MM.1S (cell line): Measurements from ENCODE around the gene PRDM11.

Experiments
- DNase-seq: peaks from one replicate; pipeline ENCODE4 v3.0.0-alpha.2; 2015
- H2AFZ ChIP-seq: fragments of 300-600 bp; sonication (generic); 2 replicates; pipeline ENCODE4 v1.6.0; 2016; ENCODE audit warnings: antibody characterized with exemption, low read length
- H3F3A ChIP-seq: fragments of 300-600 bp; sonication (generic); 2 replicates; pipeline ENCODE4 v1.6.1; 2016; ENCODE audit warnings: mild to moderate bottlenecking, antibody characterized with exemption, low read length, moderate library complexity, mixed read lengths; ENCODE audit not compliant: insufficient read depth
- H3K27ac ChIP-seq: fragments of 300-600 bp; sonication (generic); 2 replicates; pipeline ENCODE4 v1.5.1; 2016; ENCODE audit warnings: mild to moderate bottlenecking, low read length
- H3K27me3 ChIP-seq: fragments of 300-600 bp; sonication (generic); replicated peaks from 2 replicates; pipeline ENCODE4 v1.6.0; 2016; ENCODE audit warnings: low read length; ENCODE audit not compliant: insufficient read depth
- H3K36me3 ChIP-seq: fragments of 300-600 bp; sonication (generic); replicated peaks from 2 replicates; pipeline ENCODE4 v1.6.1; 2016; ENCODE audit warnings: mild to moderate bottlenecking, low read length, mixed read lengths; ENCODE audit not compliant: insufficient read depth
- H3K4me1 ChIP-seq: fragments of 300-600 bp; sonication (generic); 2 replicates; pipeline ENCODE4 v1.6.1; 2016; ENCODE audit warnings: low read length, mixed read lengths
- H3K4me2 ChIP-seq: fragments of 300-600 bp; sonication (generic); 2 replicates; pipeline ENCODE4 v1.6.0; 2016; ENCODE audit warnings: low read depth, low read length
- H3K4me3 ChIP-seq: fragments of 300-600 bp; sonication (generic); 2 replicates; pipeline ENCODE4 v1.5.1; 2016; ENCODE audit warnings: low read length, mixed read lengths
- H3K79me2 ChIP-seq: fragments of 300-600 bp; sonication (generic); 2 replicates; pipeline ENCODE4 v1.6.1; 2016; ENCODE audit warnings: mixed run types, low read length, mixed read lengths
- H3K9ac ChIP-seq: fragments of 300-600 bp; sonication (generic); 2 replicates; pipeline ENCODE4 v1.6.1; 2016; ENCODE audit warnings: low read length, mixed read lengths
- H3K9me2 ChIP-seq: fragments of 300-600 bp; sonication (generic); replicated peaks from 2 replicates; pipeline ENCODE4 v1.6.1; 2016; ENCODE audit warnings: mild to moderate bottlenecking, low read length, mixed read lengths; ENCODE audit not compliant: insufficient read depth
- H3K9me3 ChIP-seq: fragments of 300-600 bp; sonication (generic); replicated peaks from 2 replicates; pipeline ENCODE4 v1.6.1; 2016; ENCODE audit warnings: mild to moderate bottlenecking, low read length, mixed read lengths; ENCODE audit not compliant: insufficient read depth
- H4K20me1 ChIP-seq: fragments of 300-600 bp; sonication (generic); 2 replicates; pipeline ENCODE4 v1.6.1; 2016; ENCODE audit warnings: mild to moderate bottlenecking, low read length, moderate library complexity, mixed read lengths; ENCODE audit not compliant: insufficient read depth
- CTCF ChIP-seq: fragments of 300-600 bp; sonication (generic); IDR thresholded peaks from 2 replicates; pipeline ENCODE4 v1.5.1; 2016; ENCODE audit warnings: antibody characterized with exemption, low read length, mixed read lengths
- EZH2 ChIP-seq: fragments of 300-600 bp; sonication (generic); optimal IDR thresholded peaks from 2 replicates; pipeline ENCODE3; 2017; ENCODE audit warnings: low read depth, mild to moderate bottlenecking, antibody characterized with exemption, low read length, mixed read lengths
- EZH2phosphoT487 ChIP-seq: fragments of 300-600 bp; sonication (generic); IDR thresholded peaks from 2 replicates; pipeline ENCODE4 v1.6.1; 2018; ENCODE audit warnings: antibody characterized with exemption, low read length

Gene PRDM11

GRCh38 chr11:45274206-45274605 lies 127.8 kb downstream of the PRDM11 start:
- Histone ChIP-seq H3K27ac (no peak overlapping the region), H3K79me2 (no peaks in the 10 kb centered on the region), H3K4me3 (no peak overlapping the region), H3K9ac (no peak overlapping the region), H3F3A (no peaks in the 10 kb centered on the region), H3K9me2 (no peaks in the 10 kb centered on the region), H3K27me3 (0 out of 2 replicates have a peak, but pooled peaks cover 3% of the 10 kb centered on the region), H2AFZ (no peak overlapping the region), H3K4me1 (no peaks in the 10 kb centered on the region), H3K4me2 (no peak overlapping the region), H3K9me3 (no peaks in the 10 kb centered on the region), H3K36me3 (no peaks in the 10 kb centered on the region), H4K20me1 (no peaks in the 10 kb centered on the region)
- DNase-seq: no peak
- no peak for TF ChIP-seq EZH2
- no peak for TF ChIP-seq EZH2phosphoT487
- TF ChIP-seq CTCF: no peak

GRCh38 chr11:45275828-45276227 lies 129.4 kb downstream of the PRDM11 start:
- TF ChIP-seq EZH2phosphoT487: no peak
- TF ChIP-seq CTCF: no peak
- TF ChIP-seq EZH2: no peak
- no peaks in the 10 kb centered on the region for H3K36me3 ChIP-seq
- H3K27me3 ChIP-seq: 0 out of 2 replicates have a peak, but pooled peaks cover 3% of the 10 kb centered on the region
- H2AFZ ChIP-seq: no peak overlapping the region
- H3F3A ChIP-seq: no peaks in the 10 kb centered on the region
- H3K9me3 ChIP-seq: no peaks in the 10 kb centered on the region
- no peaks in the 10 kb centered on the region for H3K9me2 ChIP-seq
- H3K4me1 ChIP-seq: peaks cover 10% of the 10 kb centered on the region
- no peak overlapping the region for H3K4me2 ChIP-seq
- DNase-seq: no peak
- no peak overlapping the region for H3K9ac ChIP-seq
- no peaks in the 10 kb centered on the region for H3K79me2 ChIP-seq
- no peaks in the 10 kb centered on the region for H4K20me1 ChIP-seq
- no peak overlapping the region for H3K4me3 ChIP-seq
- H3K27ac ChIP-seq: no peak overlapping the region

GRCh38 chr11:45278714-45279113 lies 132.3 kb downstream of the PRDM11 start:
- H3K4me3 ChIP-seq: no peak overlapping the region
- no peak overlapping the region for H3K27ac ChIP-seq
- TF ChIP-seq EZH2phosphoT487 (no peak), CTCF (no peak), EZH2 (no peak)
- no peaks in the 10 kb centered on the region for H3F3A ChIP-seq
- H3K4me1 ChIP-seq: peaks cover 10% of the 10 kb centered on the region
- no peaks in the 10 kb centered on the region for H3K9me2 ChIP-seq
- 0 out of 2 replicates have a peak, but pooled peaks cover 3% of the 10 kb centered on the region for H3K27me3 ChIP-seq
- no peaks in the 10 kb centered on the region for H3K9me3 ChIP-seq
- no peak overlapping the region for H2AFZ ChIP-seq
- no peak overlapping the region for H3K4me2 ChIP-seq
- no peaks in the 10 kb centered on the region for H4K20me1 ChIP-seq
- H3K79me2 ChIP-seq: no peaks in the 10 kb centered on the region
- DNase-seq: no peak
- no peaks in the 10 kb centered on the region for H3K36me3 ChIP-seq
- H3K9ac ChIP-seq: no peak overlapping the region
